HPDE6-E6E7 (cell line): ENCODE measurements around the gene XPO4.

Source experiments
- DNase-seq: peaks from one replicate; pipeline ENCODE4 v3.0.0; 2011; ENCODE audit warnings: missing footprints; ENCODE audit errors: extremely low spot score

The XPO4 gene

DNA sequence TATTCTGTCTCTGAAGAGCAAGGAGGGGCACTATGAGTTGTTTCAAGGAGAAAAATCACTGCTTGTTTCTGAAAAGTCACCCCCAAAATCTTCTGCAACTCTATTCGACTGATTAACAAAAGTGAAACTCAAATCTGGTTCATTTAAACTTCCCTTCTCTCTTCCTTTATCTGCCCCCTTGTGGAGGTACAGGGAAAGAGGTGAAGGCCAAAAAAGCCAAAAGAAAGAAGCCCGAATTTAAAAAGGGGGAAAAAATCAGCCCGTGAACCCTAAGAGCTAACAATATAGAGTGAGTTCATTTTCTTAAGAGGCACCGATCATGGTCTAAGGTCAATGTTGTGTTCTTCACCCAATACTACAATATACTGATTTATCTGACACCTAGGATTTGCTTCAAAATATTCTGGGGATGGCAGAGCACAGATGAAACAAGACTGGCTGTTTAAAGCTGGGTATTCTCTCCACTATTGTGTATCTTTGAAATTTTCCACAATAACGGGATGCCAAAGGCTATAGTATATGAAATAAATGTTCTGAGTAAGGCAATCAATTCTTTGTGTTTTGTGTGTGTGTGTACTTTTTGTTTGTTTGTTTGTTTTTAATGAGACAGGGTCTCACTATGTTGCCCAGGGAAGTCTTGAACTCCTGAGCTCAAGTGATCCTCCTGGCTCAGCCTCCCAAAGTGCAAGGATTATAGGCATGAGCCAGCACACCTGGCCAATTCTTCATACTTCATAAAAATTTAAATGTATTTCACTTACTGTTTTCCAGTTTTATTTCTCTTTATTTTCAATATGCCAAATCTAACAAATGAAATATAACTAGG lies 73.8 kb downstream of the XPO4 start:
- no peak for DNase-seq

DNA sequence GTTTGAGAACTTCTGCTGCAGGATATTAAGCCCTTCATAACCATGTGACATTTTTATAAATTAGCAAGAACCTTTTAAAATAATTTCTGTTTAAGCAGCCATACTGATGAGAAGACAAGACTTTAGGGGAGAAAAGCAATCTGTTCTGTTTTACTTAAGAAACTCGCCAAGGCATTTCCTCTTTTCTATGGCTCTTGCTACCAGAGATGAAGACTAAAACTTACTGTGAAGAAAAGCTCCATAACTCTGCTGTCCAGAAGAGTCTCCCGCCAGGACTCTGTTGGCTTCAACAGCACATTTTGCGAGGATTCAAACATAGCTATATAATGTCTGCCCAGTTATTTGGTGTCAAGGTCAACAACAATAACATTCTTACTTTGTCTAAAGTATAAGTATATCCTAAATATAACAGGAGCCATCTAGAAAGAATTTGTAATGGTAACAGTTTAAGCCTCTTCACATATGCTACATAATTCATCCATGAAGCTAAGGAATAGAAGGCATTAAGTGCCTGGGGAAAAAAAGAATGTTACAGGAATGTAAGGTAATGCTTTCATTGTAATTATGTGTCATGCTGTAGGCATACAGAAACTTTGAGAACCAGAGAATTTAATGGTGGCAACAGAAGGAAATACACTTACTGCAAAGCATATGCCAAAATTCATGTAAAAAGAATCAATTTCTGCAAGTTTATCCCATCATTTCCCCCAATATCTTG lies 75.5 kb downstream of the XPO4 start:
- no peak for DNase-seq

DNA sequence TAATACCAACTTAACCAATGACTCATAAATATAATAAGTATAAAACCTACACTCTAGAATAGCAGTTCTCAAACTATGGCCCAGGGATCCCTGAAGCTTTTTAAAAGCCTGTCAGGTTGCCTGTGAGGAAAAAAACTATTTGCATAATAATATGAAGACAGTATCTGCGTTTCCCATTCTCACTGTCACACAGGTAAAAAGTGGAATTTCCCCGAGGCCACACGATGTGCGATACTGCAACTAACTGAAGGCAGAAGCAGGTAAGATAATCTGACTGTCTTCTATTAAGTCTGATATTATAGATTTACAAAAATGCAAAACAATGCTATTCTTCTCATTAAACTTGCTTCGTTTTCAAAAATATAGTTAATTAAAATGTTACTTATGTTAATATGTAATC lies 76.2 kb downstream of the XPO4 start:
- DNase-seq = no peak

DNA sequence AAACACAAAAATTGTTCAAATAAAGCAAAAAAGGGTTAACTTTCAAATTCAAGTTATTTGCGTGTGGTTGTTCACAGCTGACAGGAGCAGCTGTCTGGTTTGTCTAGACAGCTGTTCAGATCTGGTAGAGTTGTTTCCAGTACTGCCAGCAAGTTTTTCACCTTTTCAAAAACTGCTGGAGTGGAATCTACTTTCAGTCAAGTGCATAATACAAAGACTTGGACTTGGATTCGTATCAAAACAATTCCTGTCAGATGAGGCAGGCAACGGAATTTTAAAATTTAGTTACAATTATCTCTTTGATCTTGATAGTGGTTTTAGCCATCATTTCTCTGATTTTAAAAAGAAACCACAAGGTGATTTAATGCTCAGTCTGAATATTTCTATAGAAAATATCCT lies 77.1 kb downstream of the XPO4 start:
- DNase-seq = no peak

DNA sequence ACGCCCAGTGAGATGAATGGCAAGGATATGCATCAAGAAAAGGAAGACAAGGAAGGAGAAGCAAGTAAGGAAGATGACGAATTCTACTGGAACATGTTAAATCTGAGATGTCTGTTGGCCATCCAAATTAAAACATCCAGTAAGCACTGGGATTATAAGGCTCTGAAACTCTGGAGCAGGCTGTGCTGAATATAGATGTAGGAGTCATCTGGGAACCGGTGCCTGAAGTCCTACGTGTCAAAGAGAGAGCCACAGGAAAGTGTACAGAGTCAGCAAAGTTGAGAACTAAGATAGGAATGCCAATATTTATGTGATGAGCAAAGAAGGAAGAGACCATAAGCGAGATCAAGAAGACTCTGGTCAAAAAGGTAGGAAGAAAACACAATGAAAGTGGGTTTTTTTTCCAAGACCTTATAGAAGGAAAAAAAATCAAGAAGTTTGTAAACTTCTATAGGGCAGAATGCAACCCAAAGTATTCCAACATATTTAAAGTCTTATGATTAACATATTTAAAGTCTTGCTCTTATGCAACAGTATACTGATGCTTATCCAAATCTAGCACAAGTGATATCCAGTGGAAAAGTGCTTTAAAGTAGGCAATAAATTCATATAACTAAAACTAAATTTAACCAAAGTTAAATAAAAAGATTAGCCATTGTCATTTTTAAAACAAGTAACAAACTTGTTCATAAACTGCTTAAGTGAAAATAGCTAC lies 77.6 kb downstream of the XPO4 start:
- no peak for DNase-seq

DNA sequence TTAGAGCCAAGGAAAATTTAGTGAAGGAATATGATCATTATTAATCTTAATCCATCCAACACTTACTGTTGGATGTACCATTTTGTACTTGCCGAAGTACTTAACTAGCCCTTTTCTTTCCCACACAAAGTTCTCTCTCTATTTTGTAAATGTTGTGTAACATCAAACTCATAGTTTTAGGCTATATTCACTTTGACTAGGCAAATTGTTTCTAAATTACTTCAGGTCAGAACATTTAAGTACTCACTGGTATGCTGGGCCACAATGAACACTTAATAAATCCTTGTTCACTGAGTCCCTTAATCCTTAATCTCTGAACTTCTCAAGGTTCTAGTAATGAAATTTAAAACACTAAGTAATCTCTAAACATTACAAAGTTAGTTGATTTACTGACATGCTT lies 79.5 kb downstream of the XPO4 start:
- no peak for DNase-seq

DNA sequence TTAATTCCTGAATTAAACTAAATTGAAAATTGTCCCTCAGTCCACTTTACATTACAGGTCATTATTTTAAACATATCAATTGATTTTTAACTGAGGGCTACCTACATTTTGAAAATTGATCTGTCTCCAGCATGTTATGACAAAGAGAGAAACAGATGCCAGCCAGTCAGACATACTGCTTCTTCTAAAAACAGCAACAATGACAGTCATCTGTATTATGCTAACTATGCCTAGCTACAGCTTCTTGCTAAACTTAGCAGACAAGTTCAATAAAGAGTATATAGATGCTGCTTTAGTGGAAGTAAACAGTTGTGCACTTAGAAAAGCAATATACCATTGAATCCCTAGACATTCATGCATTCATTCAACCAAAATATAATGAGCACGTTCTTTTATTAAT lies 80.1 kb downstream of the XPO4 start:
- DNase-seq = no peak

DNA sequence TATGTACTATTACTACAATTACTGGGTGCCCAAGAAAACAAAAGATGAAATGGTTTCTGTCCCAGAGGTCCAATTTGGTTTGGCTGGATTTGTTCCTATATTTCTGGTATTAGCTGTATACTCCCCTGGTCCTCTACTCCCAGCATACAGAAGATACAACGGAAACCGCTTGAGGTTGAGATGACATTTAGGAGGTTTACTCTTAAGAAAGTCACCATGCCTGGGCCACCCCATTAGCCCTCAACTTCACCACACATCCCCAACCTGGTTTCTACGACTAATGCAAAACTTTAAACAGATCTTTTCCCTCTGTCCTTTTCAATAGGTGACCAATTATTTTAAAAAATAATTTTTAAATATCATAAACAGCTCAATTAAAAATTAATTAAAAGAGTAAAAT lies 82.8 kb downstream of the XPO4 start:
- no peak for DNase-seq

DNA sequence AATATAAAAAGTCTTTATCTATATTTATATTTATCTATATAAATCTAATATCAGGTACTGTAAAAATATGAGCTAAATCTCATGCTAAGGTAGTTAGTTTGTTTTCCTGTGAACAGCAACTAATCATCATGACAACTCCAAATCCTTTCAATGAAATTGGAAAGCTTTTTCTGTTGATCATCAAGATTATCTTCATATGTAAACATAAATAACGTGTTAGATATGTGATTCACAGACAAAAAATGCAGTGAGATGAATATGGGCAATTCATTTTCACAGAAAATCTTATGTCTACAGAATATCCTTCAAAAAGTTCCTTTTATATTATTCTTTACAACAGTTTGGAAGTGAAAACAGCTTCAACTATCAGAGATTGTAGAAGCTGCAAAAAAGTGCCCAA lies 87.1 kb downstream of the XPO4 start:
- DNase-seq = no peak

DNA sequence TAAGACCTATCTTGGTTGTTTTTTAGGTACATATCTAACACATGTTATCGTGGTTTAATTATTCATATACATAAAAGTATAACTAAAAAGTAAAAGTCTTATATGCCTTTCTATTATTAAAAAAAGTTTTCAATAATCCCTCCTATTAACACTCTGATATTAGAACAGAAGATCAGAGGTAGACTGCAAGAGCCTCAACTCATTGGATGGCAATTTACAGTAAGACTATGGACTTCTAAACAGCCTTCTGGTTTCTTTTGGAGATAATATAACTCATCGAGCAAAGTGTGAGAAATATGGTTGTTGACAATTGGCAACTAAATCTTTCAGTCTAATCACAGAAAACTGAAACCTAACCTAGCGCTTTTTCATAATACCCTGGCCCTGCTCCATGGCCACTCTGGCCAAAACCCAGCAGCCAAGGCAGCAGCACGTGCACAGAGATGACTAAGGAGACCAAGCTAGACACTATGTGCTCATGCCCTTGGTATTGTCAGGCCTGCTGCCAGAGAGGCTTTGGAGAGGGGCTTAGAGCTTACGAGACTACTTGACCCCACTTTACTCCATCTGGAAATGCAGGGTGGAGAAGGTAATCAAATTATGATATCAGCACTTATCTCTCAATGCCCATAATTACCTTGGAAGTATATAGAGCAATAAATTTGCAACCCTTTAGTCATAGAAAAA lies 88.2 kb downstream of the XPO4 start:
- DNase-seq = peak; percentile 25

DNA sequence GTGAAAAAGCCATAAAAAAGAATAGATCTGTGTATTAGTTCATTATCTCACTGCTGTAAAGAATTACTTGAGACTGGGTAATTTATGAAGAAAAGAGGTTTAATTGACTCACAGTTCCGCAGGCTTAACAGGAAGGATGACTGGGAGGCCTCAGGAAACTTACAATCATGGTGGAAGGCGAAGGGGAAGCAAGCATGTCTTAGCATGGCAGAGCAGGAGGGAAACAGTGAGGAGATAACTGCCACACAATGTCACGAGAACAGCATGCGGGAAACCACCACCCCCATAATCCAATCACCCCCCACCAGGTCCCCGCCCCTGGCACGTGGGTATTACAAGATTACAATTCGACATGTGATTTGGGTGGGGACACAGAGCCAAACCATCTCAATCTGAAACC lies 89.7 kb downstream of the XPO4 start:
- DNase-seq = no peak

DNA sequence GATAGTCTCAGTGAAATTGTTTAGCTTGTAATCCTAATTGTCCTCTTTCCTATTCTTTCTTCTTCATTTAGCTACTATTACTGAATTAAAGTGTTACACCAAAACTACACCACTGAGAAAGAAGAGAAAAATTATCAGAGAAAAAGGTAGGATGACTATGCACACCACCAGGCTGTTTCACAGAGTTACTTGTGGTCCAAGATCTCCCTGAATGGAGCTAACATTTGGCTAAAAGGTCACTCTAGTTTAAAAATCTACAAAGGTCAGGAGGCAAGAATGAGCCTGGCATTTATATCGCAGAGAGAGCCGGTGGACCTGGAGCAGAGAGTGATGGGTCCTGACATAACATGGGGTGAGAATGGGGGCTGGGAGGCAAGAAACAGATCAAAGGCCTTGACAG lies 91.7 kb downstream of the XPO4 start:
- DNase-seq = no peak

DNA sequence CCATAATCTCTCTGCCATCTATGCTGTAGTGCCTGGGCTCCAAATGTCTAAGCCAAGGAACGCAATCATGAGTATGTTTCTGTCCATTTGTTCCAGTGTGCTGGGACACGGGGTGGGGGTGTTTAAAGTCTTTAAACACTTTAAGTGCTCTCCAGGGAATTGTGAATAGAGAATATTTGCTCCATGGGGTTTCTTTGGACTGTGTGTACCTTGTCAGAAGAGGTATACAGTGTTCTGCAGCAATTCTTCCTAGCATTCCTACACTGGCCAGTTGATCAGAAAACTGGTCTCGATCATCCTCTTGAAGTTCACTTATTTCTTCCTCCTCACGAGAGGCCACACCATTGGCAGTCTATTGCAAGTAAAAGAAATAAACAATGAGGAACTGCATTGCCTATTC lies 93.7 kb downstream of the XPO4 start:
- no peak for DNase-seq

DNA sequence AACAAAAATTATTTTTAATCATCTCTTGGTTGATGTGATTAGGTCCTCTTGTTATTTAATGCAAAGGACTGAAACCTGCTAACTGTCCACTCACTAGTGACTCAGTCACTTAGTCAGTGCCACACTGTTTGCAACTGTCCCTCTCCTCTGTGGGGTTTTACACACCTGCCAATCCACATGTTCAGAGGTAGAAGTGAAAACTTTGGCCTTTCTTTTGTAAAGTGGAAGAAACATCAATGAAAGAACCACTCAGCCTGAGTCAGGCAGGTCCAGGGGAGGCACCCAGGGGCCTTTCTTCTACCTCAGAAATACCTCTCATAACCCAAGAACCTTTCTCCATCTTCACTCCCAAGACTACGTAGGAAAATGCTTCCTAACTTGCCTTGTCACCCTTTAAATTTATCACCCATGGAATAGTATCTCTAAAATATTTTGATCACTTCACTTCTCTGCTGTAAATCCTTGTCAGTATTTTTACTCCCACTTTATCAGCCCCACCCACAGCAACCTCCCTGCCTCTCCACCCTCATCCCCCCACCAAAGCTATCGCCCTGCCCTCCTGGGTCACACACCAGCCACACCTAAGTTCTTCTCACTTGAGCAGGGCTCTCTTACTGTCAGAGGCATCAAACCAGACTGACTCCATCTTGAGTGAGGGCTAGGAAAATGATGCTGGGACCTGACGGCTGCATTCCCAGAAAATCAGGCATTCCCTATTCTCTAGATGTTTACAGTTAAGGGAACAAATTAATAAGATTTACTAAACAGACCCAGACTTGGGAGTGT lies 99.2 kb downstream of the XPO4 start:
- no peak for DNase-seq

DNA sequence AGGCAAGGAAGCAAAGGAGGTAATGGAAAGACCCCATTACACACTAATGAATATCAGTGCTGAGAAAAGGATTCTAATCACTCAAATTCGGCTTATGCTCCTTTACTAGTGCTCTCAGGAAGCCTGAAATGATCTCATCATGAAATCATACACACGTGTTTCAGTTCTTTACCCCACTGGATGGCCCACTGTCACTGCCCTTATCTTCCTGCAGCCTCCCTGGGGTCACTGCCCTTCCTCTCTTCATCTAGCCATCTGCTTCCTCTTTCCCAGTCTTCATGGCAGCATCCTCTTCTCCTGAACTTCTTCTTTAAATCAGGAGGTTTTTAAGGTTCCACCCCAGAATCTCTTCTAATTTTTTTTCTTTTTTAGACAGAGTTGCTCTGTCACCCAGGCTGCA lies 100.8 kb downstream of the XPO4 start:
- no peak for DNase-seq

DNA sequence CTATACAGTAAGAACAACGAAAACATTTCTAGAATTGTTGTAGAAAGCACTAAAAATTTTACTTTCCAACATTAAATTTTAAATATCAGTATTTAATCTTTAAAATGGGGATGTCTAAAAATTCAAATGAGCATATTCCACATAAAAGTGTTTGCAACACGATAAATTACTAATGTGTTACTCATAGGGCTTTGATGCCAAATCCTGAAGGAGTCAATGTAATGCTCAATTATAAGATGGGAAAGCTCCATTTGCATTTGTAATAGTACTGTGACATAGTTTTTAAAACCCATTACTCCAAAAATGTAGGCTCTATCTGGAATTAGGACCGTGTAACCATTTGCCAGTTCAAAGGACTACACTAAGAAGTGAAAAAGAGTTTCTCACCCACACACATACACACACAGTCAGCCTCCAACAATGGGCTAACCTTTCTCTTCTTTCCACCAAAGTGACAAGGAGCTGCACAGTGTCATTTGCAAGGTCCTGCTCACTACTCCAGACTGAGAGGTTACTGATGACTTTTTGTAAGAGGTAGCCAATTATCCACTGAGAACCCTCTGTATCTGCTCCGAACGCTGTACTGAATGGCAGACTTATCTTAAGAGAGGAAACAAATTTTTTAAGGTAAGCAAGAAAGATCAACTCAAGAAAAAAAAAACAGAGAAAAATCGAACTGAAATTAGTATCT lies 102.7 kb downstream of the XPO4 start:
- no peak for DNase-seq

DNA sequence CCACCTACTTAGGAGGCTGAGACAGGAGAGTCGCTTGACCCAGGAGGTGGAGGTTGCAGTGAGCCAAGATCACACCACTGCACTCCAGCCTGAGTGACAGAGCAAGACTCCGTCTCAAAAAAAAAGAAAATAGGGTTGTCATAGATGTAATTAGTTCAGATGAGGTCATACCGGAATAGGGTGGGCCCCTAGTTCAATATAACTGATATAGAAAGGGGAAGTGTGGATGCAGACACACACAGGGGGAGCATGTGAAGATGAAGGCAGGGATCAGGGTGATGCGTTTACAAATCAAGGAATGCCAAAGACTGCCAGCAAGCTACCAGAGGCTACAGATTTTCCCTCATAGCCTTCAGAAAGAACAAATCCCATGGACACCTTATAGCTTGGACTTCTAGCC lies 104.5 kb downstream of the XPO4 start:
- DNase-seq = no peak

DNA sequence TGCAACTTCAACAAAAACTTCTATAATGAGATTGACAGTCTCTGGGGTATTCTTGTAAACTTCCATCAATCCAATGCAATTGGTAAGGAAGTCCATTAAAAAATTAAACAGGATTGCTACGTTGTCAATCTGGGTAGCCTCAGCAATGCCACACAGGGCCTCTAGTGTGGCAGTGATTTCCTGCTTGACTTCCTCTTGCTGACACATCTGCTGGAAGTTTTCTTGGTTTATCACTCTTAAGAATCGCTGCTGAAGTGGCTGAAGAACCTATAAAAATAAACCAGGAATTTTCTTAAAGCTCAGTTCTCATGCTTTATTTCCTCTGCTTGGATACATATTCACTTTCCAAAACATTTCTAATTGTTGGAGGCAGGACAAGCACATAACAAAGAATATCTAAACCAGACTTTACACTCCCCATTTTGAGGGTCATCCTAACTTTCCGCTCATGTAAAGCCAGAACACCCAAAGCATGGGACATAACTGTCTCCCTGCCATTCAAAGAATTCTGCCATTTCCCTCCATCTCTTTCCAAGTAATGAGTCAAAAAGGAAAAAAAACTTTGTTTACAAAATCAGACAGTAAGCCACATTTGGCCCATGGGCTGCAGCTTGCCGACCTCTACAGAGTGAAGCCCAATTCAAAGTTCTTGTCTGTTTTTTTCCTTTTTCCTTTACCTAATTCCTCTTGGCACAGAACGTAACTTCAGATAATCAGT lies 105.6 kb downstream of the XPO4 start:
- no peak for DNase-seq

DNA sequence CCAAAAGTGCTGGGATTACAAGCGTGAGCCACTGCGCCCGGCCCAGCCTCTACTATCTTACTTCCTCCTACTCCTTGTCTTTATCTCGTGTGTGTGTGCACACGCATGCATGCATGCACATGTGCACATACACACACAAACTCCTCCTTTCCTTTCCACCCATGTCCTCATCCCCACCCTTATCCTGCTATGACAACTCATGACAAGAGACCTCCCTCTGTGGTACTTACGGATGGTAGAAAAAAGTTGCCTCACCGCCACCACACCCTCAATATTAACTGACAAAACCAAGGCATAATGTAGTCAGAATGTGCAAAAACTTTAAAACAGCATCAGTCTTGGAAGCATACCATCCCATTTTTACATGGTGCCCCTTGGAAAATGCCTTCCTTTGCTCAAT lies 112.9 kb downstream of the XPO4 start:
- DNase-seq = no peak

DNA sequence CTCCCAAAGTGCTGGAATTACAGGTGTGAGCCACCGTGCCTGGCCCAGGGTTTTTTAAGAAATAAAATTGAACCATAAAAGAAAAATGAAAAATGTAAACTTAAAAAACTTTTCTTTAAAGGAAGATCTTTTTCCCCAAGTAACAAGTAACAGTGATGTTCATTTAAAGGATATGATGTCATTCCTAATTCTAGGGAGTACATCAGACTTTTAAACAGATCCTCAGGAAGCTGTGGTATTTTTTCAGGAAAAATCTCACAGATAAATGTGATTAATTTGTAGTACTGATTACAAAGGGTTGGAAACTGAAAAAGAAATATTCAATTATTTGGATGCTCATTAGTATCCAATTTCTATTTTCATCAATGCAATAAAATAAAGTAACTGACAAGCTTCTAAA lies 114.2 kb downstream of the XPO4 start:
- no peak for DNase-seq
